Measurements from ENCODE around the gene B3GNT2.

The B3GNT2 gene

DNA sequence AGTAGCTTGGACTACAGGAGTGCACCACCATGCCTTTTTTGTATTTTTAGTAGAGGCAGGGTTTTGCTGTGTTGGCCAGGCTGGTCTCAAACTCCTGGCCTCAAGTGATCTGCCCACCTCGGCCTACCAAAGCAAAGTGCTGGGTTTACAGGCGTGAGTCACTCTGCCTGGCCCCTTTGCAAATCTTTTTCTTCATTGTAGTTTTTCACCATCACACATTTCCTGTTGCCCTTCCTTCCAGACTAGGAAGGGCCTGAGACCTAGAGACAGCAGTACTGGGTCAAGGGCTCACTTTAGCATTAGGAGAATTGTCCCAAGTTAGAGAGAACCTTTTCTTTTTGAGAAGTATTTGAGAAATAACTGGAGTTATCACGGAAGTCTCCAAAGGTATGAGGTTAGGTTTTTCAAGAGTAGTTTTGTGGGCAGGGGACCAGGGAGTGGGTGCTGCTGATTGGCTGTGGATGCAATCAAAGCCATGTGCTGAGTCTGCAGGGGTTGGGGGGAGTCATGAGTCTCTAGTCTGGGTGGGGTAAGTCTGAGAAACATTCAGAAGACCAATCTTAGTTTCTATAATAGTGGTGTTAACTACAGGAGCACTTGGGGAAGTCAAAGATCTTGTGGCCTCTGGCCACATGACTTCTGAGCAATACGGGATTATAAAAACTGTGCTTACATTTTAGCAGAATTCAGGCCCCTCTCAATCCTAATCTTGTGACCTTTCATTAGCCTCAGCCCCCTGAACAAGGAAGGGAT is 23.7 kb downstream of the B3GNT2 start:
- H3K4me3 ChIP-seq (ENCODE audit: low read length, poor library complexity, severe bottlenecking), result peak overlapping the region; percentile 43
- no peaks in the 10 kb centered on the region for H3K27me3 ChIP-seq (ENCODE audit: insufficient read depth, low read length, poor library complexity, severe bottlenecking)
- no peaks in the 10 kb centered on the region for H3K9me2 ChIP-seq (replicated peaks; ENCODE audit: low read depth, low read length)
- H3K79me2 ChIP-seq (ENCODE audit: insufficient read depth, low read length), result peaks cover 100% of the 10 kb centered on the region
- 0 out of 2 replicates have a peak, but pooled peaks cover 20% of the 10 kb centered on the region for H3F3A ChIP-seq (ENCODE audit: low read depth)
- H4K20me1 ChIP-seq (ENCODE audit: insufficient read depth, low read length, poor library complexity, severe bottlenecking), result peaks cover 100% of the 10 kb centered on the region
- peak overlapping the region; percentile 88 for H3K4me2 ChIP-seq (ENCODE audit: low read depth, low read length, poor library complexity, severe bottlenecking)
- TF ChIP-seq, protein P1, sequence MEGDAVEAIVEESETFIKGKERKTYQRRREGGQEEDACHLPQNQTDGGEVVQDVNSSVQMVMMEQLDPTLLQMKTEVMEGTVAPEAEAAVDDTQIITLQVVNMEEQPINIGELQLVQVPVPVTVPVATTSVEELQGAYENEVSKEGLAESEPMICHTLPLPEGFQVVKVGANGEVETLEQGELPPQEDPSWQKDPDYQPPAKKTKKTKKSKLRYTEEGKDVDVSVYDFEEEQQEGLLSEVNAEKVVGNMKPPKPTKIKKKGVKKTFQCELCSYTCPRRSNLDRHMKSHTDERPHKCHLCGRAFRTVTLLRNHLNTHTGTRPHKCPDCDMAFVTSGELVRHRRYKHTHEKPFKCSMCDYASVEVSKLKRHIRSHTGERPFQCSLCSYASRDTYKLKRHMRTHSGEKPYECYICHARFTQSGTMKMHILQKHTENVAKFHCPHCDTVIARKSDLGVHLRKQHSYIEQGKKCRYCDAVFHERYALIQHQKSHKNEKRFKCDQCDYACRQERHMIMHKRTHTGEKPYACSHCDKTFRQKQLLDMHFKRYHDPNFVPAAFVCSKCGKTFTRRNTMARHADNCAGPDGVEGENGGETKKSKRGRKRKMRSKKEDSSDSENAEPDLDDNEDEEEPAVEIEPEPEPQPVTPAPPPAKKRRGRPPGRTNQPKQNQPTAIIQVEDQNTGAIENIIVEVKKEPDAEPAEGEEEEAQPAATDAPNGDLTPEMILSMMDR (conservative IDR thresholded peaks at IDR 0.05; ENCODE audit: low read length), result no peak
- no peak for TF ChIP-seq EZH2phosphoT487 (IDR thresholded peaks at IDR 0.05; ENCODE audit: borderline replicate concordance)
- H2AFZ ChIP-seq (ENCODE audit: low read length), result no peak overlapping the region
- H3K9me3 ChIP-seq (ENCODE audit: insufficient read depth, low read depth, low read length), result no peaks in the 10 kb centered on the region
- no peak overlapping the region for H3K9ac ChIP-seq (ENCODE audit: low read depth, low read length, poor library complexity, severe bottlenecking)
- peaks cover 90% of the 10 kb centered on the region for H3K36me3 ChIP-seq (ENCODE audit: insufficient read depth, low read length)
- H3K4me1 ChIP-seq (ENCODE audit: insufficient read depth, low read length, poor library complexity, severe bottlenecking), result peaks cover 86% of the 10 kb centered on the region

DNA sequence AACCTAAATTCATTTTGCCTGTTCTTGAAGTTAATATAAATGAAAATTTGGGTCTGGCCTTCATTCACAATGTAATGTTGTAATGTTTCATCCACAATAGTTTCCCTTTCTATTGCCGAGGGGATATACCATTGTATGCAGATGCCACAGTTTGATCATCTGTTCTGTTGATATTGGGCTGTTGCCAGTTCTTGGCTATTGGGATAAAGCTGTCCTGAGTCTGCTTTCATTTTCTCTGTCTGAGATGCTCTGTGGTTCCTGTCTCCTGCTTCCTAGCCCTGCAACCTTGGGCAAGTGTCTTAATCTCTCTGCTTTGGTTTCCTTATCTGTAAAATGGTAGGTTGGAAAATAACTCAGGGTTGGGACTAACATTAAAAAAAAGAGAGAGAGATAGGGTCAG is 25.2 kb downstream of the B3GNT2 start:
- Histone ChIP-seq H2AFZ (ENCODE audit: low read length) (no peak overlapping the region), H3K9me2 (replicated peaks; ENCODE audit: low read depth, low read length) (no peaks in the 10 kb centered on the region), H3K4me1 (ENCODE audit: insufficient read depth, low read length, poor library complexity, severe bottlenecking) (peaks cover 84% of the 10 kb centered on the region), H3F3A (ENCODE audit: low read depth) (0 out of 2 replicates have a peak, but pooled peaks cover 25% of the 10 kb centered on the region), H3K4me3 (ENCODE audit: low read length, poor library complexity, severe bottlenecking) (peak overlapping the region; percentile 4), H3K79me2 (ENCODE audit: insufficient read depth, low read length) (peaks cover 100% of the 10 kb centered on the region), H3K4me2 (ENCODE audit: low read depth, low read length, poor library complexity, severe bottlenecking) (peak overlapping the region; percentile 88), H3K9ac (ENCODE audit: low read depth, low read length, poor library complexity, severe bottlenecking) (no peak overlapping the region), H3K9me3 (ENCODE audit: insufficient read depth, low read depth, low read length) (no peaks in the 10 kb centered on the region), H3K27me3 (ENCODE audit: insufficient read depth, low read length, poor library complexity, severe bottlenecking) (no peaks in the 10 kb centered on the region), H3K36me3 (ENCODE audit: insufficient read depth, low read length) (peaks cover 90% of the 10 kb centered on the region), H4K20me1 (ENCODE audit: insufficient read depth, low read length, poor library complexity, severe bottlenecking) (peaks cover 100% of the 10 kb centered on the region)
- TF ChIP-seq EZH2phosphoT487 (IDR thresholded peaks at IDR 0.05; ENCODE audit: borderline replicate concordance), result no peak
- TF ChIP-seq, protein P1 (conservative IDR thresholded peaks at IDR 0.05; ENCODE audit: low read length), result no peak

DNA sequence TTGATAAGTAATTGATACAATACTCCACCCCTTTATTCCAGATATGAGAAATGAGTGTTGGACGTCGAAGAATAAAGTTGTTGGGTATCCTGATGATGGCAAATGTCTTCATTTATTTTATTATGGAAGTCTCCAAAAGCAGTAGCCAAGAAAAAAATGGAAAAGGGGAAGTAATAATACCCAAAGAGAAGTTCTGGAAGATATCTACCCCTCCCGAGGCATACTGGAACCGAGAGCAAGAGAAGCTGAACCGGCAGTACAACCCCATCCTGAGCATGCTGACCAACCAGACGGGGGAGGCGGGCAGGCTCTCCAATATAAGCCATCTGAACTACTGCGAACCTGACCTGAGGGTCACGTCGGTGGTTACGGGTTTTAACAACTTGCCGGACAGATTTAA is 26.3 kb downstream of the B3GNT2 start:
- no peak overlapping the region for H3K9ac ChIP-seq (ENCODE audit: low read depth, low read length, poor library complexity, severe bottlenecking)
- peaks cover 29% of the 10 kb centered on the region; the same call in 1 of the 2 replicates for H3F3A ChIP-seq (ENCODE audit: low read depth)

More for the DNA sequence above, 26.3 kb downstream of the B3GNT2 start:
- H3K36me3 ChIP-seq (ENCODE audit: insufficient read depth, low read length), result peaks cover 89% of the 10 kb centered on the region
- H3K79me2 ChIP-seq (ENCODE audit: insufficient read depth, low read length), result peaks cover 100% of the 10 kb centered on the region
- no peak overlapping the region for H3K4me3 ChIP-seq (ENCODE audit: low read length, poor library complexity, severe bottlenecking)
- H3K4me2 ChIP-seq (ENCODE audit: low read depth, low read length, poor library complexity, severe bottlenecking), result peak overlapping the region; percentile 88
- H3K27me3 ChIP-seq (ENCODE audit: insufficient read depth, low read length, poor library complexity, severe bottlenecking), result no peaks in the 10 kb centered on the region
- peaks cover 100% of the 10 kb centered on the region for H4K20me1 ChIP-seq (ENCODE audit: insufficient read depth, low read length, poor library complexity, severe bottlenecking)
- no peak overlapping the region for H2AFZ ChIP-seq (ENCODE audit: low read length)
- TF ChIP-seq EZH2phosphoT487 (IDR thresholded peaks at IDR 0.05; ENCODE audit: borderline replicate concordance), result no peak
- TF ChIP-seq, protein P1 (conservative IDR thresholded peaks at IDR 0.05; ENCODE audit: low read length), result no peak
- H3K4me1 ChIP-seq (ENCODE audit: insufficient read depth, low read length, poor library complexity, severe bottlenecking), result peaks cover 73% of the 10 kb centered on the region
- no peaks in the 10 kb centered on the region for H3K9me2 ChIP-seq (replicated peaks; ENCODE audit: low read depth, low read length)
- no peaks in the 10 kb centered on the region for H3K9me3 ChIP-seq (ENCODE audit: insufficient read depth, low read depth, low read length)

Data from Loucy (cell line).